Thoracic aorta (tissue), 2 donors: ENCODE data around the gene LDAF1. TPM values are rescaled to one million over a fixed set of nuclear protein-coding genes. Genes with fewer than 3 reads are reported as not detected.

Source experiments
- ATAC-seq: fragments of 150-250 bp; one replicate; pipeline ENCODE4 v1.8.0; 2017; ENCODE audit warnings: low read depth; ENCODE audit not compliant: insufficient number of reproducible peaks, low FRiP score
- DNase-seq: peaks from one replicate; pipeline ENCODE4 v3.0.0-alpha.2; 2020; ENCODE audit warnings: low spot score
- H3K27ac ChIP-seq, 2 donors: fragments of 200-600 bp; sonication (generic); 1 replicate in 1 of 2; 2 replicates in 1 of 2; pipeline ENCODE4 v1.5.1; 2016; ENCODE audit warnings: mild to moderate bottlenecking in 2 of 2, moderate library complexity in 2 of 2
- H3K27me3 ChIP-seq: fragments of 200-600 bp; sonication (generic); replicated peaks from 2 replicates; pipeline ENCODE4 v1.6.0; 2016; ENCODE audit warnings: mild to moderate bottlenecking; ENCODE audit not compliant: insufficient read depth
- H3K36me3 ChIP-seq: fragments of 200-600 bp; sonication (generic); one replicate; pipeline ENCODE4 v1.5.1; 2016
- H3K4me1 ChIP-seq, 2 donors: fragments of 200-600 bp; sonication (generic); 1 replicate in 1 of 2; 2 replicates in 1 of 2; pipeline versions ENCODE4 v1.5.1 to v1.6.0; 2016; ENCODE audit warnings: low read depth in 2 of 2, mild to moderate bottlenecking in 1 of 2; ENCODE audit not compliant: control insufficient read depth in 1 of 2
- H3K4me3 ChIP-seq: fragments of 200-600 bp; sonication (generic); 2 replicates; pipeline ENCODE4 v1.5.1; 2016; ENCODE audit warnings: mild to moderate bottlenecking
- H3K9me3 ChIP-seq: fragments of 200-600 bp; sonication (generic); 2 replicates; pipeline ENCODE4 v1.5.1; 2016
- CTCF ChIP-seq: fragments of 200-600 bp; sonication (generic); IDR thresholded peaks from one replicate; pipeline ENCODE4 v1.5.1; 2019; ENCODE audit warnings: antibody characterized with exemption
- total RNA-seq, 2 donors: library from RNA; depleted of rRNA; stranded (reverse); fragments of >200 nt; gene quantifications; one replicate each; pipeline versions ENCODE4 v1.1.0 to v1.2.3, GENCODE V29; 2016

Gene LDAF1
- total RNA-seq, 2 donors from 2014 or later: 110 to 112 TPM

- Histone ChIP-seq H3K4me3 (peak overlapping the region; percentile 96), H3K27me3 (no peaks in the 10 kb centered on the region)
Observed at GRCh38 chr16:21157632-21158031, 842 bp upstream of the LDAF1 start.

GRCh38 chr16:21159281-21159951, 942 bp downstream of the LDAF1 start:
- Histone ChIP-seq H3K27me3 (no peaks in the 10 kb centered on the region), H3K4me1 (peaks cover 34 to 58% of the 10 kb centered on the region in 2 donors), H3K36me3 (peaks cover 5% of the 10 kb centered on the region), H3K27ac (peak overlapping the region; percentile 76 to 79), H3K4me3 (peak overlapping the region; percentile 96), H3K9me3 (no peaks in the 10 kb centered on the region)
- DNase-seq (no peak), ATAC-seq (no peak)
- TF ChIP-seq CTCF: no peak

More at GRCh38 chr16:21157632-21158031, 842 bp upstream of the LDAF1 start:
- Histone ChIP-seq H3K27ac (peak overlapping the region; percentile 76 to 79), H3K4me1 (peaks cover 20 to 40% of the 10 kb centered on the region in 2 donors), H3K9me3 (no peaks in the 10 kb centered on the region), H3K36me3 (no peaks in the 10 kb centered on the region)
- ATAC-seq (no peak), DNase-seq (no peak)
- TF ChIP-seq CTCF: no peak

GRCh38 chr16:21160276-21160675, 1.8 kb downstream of the LDAF1 start:
- Histone ChIP-seq H3K36me3 (peaks cover 13% of the 10 kb centered on the region), H3K9me3 (no peaks in the 10 kb centered on the region), H3K4me3 (peak overlapping the region; percentile 96), H3K27me3 (no peaks in the 10 kb centered on the region), H3K4me1 (peaks cover 36 to 60% of the 10 kb centered on the region in 2 donors), H3K27ac (peak overlapping the region in 1 of 2 donors; percentile 79)
- DNase-seq (no peak), ATAC-seq (no peak)
- TF ChIP-seq CTCF: no peak

- Histone ChIP-seq H3K4me3 (peak overlapping the region; percentile 96), H3K27me3 (no peaks in the 10 kb centered on the region), H3K36me3 (peaks cover 18% of the 10 kb centered on the region), H3K27ac (peak overlapping the region; percentile 1 to 62), H3K4me1 (peaks cover 36 to 60% of the 10 kb centered on the region in 2 donors), H3K9me3 (no peaks in the 10 kb centered on the region)
- no peak for TF ChIP-seq CTCF
- DNase-seq (no peak), ATAC-seq (no peak)
Observed at GRCh38 chr16:21161211-21161610, 2.7 kb downstream of the LDAF1 start.

- no peak for ATAC-seq
Observed at GRCh38 chr16:21162661-21163151, 4.2 kb downstream of the LDAF1 start.

More at GRCh38 chr16:21162661-21163151, 4.2 kb downstream of the LDAF1 start:
- Histone ChIP-seq H3K27ac (peak overlapping the region; percentile 88 to 91), H3K4me3 (peak overlapping the region; percentile 96), H3K9me3 (no peaks in the 10 kb centered on the region), H3K27me3 (no peaks in the 10 kb centered on the region), H3K4me1 (peaks cover 40 to 62% of the 10 kb centered on the region in 2 donors), H3K36me3 (peaks cover 27% of the 10 kb centered on the region)
- TF ChIP-seq CTCF: no peak
- DNase-seq: no peak
